HG02642 (cell line): Measurements from ENCODE around the gene ZNF597.

ENCODE experiments used
- ATAC-seq: cut with Tn5 transposase; IDR thresholded peaks from one replicate; pipeline ENCODE4 v1.9.1; 2021; ENCODE audit warnings: mild to moderate bottlenecking; ENCODE audit not compliant: unreplicated experiment, poor library complexity

The ZNF597 gene, protein sequence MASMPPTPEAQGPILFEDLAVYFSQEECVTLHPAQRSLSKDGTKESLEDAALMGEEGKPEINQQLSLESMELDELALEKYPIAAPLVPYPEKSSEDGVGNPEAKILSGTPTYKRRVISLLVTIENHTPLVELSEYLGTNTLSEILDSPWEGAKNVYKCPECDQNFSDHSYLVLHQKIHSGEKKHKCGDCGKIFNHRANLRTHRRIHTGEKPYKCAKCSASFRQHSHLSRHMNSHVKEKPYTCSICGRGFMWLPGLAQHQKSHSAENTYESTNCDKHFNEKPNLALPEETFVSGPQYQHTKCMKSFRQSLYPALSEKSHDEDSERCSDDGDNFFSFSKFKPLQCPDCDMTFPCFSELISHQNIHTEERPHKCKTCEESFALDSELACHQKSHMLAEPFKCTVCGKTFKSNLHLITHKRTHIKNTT

DNA sequence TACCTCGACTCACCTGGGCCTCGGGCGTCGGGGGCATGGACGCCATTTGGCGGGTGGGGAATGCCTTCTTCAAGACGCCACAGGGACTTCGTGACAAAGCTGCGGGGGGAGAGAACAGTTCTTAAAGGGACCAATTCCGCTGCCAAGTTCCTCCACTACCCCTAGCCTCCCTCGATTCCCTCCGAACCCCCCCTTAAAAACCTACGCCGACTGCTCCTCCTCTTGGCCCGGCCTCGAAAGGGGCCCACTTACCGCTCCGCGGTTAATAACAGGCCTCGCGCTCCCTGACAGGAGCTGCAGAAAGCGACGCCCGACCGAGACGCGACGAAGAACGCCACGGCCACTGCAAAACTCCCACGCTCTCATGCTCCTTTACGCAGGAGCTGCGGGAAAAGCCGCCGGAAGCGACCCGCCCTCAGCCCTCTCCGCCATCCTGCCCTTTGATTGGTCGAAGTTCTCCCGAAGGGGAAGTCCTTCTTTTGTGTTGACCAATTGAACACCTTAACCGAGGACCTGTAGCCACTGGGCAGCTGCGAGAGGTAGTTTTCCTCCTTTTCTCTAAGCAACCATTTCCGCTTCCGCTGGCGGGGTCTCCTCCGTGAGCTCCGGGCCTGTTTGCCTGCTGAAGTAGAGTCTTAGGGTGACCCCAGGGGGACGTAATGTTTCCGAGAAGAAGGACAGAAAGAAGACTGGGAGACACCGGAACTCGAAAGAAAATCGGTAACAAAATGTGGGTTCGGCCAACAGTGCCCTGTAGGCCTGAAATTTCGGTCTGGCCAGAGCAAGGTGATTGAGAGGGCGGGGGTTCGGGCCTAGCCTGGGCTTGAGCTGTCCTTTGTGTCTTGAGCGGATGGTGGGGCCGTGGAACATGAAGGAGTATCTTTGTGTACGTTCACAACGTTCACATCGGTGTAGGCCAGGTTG, at the start of gene ZNF597, which contains the start of gene NAA60:
Gene ZNF597 (minus strand): TSS at position 397 of the 924 bp plus-strand sequence. CDS start 351 bp downstream, at position 46.
Gene NAA60 (plus strand): TSS at position 573 of the 924 bp plus-strand sequence. CDS start 32,548 bp downstream, outside the sequence.
- peak; percentile 91 for ATAC-seq

DNA sequence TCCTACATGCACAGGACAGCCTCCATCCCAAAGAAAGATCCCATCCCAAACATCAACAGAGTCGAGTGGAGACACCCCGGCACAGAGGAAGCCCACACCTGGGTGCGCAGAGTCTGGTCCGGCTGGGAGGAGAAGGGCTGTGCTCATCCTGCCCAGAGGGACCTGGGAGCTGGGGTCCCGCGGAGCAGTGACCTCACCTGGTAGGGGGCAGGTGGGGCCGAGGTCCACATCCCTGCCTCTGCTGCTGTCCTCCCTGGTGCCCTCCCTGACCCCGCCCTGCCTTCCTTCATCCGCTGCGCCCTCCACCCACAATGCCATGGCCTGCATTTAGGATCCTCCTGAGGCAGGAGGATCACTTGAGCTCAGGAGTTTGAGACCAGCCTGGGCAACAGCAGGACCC, 49.1 kb upstream of the ZNF597 start:
- no peak for ATAC-seq

DNA sequence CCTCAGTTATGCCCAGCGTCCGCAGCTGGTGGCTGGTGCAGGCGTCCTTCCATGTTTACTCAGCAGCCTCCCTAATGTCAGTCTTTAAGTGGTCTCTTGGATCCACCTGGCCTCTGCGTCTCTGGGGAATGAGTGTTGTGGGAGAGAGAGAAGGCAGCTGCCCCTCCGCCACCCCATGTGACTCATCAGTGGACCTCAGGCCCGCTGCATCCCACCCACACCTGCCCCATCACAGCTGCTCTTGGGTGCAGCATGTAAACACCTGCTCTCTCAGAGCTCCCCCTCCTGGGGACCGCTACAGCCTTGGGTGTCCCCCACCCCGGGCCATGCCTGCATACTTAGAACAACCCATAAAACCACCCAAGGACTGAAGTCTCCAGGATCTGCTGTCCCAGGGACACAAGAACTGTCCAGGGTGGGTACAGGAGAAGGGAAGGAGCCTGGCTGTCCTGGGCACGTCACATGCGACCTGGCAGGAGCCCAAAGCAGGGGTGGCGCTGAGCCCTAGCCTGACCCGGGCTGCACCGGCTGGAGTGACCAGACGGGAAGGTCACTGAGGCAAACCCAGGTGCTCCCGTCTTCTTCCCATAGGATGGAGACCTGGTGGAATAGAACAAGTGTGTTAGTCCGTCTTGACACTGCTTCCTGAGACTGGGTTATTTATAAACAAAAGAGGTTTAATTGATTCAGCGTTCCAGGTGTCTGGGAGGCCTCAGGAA, 47.8 kb upstream of the ZNF597 start:
- ATAC-seq = no peak

DNA sequence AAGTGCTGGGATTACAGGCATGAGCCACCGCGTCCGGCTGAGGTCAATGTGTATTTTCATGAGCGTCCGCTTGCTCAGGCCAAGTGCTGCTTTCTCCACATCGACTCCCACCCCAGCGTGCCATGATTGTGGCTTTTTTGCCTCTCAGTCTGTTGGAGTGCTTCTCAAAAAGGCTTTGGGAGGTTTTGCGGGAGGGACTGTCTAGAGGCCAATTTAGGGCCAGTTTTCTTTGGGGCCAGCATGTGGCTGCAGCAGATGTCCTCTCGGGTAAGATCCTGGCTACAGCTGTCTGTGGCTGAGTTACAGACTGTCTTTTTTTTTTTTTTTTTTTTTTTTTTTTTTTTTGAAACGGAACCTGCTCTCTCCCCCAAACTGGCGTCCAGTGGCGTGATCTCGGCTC, 45.5 kb upstream of the ZNF597 start:
- no peak for ATAC-seq

DNA sequence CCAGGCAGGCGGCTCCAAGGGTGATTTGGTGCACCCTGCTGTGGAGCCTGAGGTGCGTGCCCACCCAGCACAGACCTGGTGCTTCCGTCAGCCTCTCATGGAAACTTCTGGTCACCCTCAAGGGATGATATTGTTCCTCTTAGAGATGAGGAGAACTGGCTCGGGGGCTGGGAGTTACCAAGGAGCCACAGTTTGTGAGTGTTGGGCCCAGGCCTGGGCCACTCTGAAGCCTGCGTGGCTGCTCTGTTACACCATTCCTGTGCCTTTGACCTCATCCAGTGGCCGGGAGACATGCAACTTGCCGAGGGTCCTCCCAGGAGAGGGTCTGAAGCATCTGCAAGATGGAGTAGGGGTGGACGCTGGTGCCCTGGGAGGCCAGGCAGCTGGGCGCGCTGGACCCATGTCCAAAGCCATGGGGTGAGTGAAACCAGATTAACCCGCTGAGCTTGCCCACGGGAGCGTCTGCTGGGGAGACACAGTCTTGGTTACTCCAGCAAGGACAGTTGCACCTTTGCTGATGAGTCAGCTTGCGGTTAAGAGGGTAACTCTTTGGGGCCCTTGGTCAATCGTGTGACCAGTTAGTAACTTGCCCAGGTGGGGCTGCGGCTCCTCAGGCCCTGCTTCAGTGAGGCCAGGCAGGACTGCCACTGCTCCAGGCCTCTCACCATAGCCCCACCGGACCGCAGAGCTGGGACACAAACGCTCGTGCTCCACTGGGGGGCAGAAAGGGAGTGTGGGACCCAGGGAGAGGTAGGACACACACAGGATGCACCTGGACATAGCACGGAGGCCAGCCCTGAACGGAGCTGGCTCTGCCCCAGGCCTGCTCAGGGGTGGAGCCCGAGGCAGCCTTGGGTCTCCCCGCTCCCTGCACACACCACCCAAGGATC, 44.5 kb upstream of the ZNF597 start:
- no peak for ATAC-seq

DNA sequence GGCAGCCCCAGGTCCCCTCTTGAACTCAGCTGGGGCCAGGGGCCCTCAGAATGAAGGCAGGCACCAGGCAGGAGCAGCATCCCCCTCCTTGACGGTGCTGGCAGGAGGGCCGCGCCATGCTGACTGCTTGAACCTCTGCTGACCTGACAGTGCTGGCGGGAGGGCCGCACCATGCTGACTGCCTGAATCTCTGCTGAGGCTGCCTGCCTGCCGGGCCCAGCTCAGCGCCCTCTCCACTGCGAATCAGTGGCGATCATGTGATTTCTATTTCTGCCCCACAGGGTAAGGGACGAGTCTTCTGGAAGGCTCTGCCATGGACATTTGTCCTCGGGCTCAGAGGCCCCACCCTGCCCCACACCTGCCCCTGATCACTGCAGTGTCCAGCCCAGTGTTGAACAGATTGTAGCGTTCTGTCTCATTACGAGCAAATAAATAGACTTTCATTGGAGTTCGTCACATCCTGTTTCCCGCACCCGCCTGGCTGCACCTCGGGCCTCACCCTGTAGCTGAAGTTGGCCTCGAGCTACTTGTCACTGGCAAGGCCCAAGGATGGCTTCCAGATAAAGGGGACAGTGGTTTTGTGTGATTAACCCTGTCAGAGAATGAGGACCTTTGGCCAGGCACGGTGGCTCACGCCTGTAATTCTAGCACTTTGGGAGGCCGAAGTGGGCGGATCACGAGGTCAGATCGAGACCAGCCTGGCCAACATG, 43.4 kb upstream of the ZNF597 start:
- ATAC-seq = no peak

DNA sequence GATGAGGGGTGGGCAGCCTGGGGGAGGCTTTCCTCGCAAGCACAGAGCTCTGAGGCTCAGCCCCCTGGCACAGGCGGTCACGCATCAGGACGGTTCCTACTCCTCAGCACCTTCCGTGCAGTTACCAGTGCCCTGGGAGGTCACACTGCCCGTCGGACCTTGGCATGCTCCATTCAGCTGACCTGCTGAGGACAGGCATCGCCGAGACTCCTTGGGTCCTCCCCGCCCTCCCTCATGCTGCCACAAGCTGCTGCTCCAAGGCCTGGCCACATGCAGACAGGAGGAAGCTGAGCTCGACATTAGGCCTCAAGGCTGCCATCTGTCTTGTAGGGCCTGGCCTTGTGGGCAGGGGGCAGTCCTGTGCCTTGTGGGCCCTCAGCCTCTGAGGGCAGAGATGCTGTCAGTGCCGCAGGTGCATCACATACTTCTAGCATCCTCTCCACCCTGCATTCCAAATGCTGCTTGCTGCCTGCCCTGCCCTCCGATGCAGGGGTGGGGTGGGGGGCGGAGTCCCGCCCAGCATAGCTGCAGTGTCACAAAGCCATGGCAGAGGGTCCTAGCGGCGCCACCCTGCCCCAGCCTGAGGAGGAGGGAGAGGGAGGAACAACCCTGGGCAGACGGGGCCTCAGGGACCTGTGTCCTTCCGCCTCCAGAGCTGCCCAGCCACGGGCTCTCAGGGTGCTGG, 42.7 kb upstream of the ZNF597 start:
- no peak for ATAC-seq

DNA sequence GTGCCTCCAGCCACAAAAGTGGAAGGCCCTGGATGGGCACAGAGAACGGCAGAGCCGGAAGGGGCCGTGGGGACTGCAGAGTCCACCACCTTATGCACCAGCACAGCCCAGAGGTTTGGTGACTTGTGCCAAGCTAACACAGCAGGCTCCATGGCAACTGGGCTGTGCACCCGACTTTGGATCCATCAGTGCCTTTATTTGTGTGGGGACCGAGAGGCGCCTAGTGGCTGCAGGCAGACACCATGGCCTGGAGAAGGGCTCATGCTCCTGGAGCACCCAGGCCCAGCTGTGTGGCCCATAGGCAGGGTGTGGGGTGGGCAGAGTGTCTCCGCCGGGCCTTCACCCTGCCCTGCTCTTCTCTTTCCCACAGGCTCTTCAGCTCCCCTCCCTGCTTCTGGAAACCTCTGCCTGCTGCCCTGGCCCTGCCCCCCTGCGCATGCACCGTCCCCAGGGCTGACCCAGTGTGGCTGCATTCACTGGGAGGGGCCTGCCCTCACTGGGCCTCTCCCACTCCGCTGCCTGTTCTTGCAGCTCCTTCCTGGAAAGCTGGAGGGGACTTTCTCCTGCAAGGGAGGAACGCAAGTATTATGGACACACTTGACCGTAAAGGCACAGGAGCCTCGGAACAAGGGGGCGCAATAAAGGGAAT, 41.9 kb upstream of the ZNF597 start:
- ATAC-seq = no peak

DNA sequence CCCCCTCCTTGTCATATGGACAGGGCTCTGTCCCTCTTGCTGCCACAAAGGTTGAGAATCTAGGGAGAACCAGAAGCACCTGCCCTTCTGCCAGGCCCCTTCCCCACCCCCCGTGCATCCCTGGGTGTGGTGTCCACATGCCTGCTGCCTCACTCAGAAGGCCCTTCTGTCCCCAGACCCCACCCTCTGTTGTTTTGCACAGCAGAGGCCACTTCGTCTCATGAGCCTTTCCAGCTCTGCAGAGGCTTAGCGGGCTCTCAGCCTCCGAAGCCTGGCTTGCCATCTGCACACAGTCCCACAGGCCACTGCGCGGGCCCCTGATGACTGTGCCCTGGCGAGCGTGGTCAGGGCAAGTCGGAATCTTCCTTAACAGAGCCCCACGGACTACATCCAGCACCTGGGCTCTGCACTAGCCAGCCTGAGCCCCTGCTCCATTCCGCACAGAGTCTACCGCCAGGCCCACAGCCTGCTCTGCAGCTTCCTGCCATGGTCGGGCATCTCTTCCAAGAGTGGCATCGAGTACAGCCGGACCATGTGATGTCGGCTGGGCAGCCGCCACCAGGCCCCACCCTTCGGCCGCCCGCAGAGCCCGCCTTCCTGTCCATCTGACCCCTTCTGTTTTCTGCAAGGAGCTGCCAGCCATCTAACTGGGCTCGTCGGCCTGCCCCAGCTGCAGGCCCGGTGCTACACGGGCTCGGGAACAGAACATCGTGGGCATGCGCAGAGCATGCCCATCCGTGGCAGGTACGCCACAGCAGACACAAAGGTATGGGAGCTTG, 41.2 kb upstream of the ZNF597 start:
- no peak for ATAC-seq

DNA sequence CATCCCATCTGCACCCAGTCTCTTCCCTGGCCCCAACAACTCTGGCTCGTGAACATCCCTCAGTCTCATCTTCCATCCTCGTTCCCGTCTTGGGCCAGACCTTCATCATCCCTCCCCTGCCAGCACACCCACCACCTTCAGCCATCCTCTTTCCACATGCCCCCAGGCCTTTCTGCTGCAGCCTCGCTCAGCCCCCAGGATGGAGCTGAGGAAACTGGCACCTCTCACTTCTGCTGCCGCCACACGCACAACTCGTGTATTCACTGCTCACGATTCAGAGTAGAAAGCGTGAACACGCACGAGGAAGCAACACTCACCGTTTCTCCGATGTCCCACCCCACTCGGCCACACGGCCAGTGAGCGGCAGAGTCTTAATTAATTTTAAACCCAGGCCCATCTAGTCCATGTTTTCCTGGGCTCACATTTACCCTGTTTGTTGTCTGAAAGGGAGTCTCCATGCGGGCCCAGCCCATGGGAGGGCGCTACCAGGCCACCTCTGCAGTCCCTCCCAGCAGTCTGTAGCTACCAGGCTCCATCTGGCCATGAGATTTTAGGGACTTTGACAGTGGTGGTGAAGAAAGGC, 39.4 kb upstream of the ZNF597 start:
- no peak for ATAC-seq

DNA sequence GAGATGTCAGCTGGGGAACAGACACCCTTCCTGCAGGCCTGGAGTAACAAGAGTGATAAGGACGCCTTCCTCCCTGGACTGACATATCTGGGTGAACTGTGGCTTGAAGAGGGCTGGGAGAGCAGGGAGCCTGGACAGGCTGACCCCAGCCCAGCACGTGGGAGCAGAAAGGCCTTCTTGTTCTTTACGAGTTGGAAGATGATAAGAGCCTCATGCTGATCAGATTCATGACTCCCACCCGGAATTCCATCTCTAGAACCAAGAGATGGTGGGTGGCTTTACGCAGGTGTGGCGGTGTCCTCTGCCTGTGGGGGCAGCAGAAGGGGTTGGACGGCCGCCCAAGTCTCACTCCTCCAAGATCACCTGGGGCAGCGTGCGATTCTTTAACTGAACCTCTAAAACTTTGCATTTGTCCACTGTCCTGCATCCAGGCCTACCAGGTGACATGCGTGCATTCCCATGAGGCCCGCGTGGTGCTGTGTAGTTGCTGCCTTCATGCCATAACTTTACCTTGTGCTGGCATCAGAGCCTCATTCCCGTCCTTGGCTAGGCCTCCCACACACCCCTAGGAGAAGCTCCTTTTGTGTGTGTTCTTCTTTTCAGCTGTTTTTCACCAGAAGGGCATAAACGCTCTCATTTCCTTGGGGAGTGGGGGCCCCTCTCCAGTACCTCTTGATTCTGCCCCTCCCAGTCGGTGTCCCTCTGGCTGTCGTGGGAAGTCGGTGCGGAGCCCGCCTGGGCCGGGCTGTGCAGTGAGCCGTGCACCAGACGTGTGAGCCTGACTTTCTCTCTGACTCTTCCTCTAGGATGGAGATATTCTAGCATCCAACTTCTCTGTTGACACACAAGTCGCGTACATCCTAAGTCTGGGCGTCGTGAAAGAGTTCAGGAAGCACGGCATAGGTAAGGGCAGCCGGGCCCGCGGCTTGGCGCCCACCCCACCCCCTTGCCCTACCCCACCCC, 38.7 kb upstream of the ZNF597 start:
- ATAC-seq = no peak

DNA sequence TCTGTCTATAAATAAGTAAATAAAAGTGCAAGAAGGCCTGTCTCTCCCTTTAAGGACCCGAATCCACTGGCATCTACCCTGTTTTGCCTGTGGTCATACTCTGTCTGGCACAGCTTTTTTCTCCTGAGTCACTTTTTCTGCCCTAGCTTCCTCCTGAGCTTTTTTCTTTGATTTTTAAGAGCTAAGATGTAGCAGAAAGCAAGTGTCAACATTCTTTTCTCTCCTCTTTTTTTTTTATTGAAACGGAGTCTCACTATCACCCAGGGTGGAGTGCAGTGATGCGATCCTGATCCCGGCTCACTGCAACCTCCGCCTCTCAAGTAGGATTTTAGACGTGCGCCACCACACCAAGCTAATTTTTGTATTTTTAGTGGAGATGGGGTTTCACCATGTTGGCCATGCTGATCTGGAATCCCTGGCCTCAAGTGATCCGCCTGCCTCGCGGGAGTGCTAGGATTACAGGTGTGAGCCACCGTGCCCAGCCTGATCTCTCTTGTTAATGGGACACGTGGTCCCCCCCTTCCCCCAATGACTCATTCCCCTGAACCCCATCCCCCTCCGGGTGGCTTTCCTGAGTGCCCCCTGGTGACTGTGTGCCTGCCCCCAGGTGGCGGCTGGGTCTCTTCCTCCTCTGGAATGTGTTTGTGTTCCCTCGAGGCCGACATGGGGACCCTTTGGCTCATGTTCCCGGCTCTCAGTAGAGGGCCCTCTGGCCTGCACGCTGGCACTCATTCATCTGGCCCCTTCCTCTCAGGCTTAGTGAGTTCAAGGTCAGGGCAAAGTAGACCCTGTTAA, 37.8 kb upstream of the ZNF597 start:
- no peak for ATAC-seq

DNA sequence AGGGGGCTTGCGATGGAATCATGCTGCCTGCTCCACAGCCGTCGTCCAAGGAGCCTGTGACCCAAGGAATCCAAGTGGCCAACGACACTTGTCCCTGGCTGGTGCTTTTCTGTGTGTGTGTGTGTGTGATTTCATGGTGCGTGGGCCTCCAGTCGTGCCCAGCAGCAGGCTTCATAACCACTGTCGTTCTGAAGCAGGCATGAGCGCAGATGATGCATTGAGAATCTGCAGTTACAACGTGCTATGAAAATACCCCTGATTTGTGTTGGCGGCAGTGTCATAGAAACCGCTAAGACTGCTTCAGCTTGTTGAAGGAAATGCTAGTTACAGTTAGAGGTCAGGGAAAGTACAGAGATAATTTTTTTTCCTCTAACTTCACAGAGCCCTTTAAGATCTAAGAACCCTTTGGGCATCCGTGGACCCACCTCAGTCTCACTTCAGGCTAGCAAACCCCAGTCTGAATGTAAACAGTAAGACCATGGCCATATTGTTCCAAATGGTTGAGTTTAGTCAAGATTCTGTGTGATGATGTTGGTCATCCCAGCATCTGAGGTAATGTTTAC, 36.4 kb upstream of the ZNF597 start:
- no peak for ATAC-seq

DNA sequence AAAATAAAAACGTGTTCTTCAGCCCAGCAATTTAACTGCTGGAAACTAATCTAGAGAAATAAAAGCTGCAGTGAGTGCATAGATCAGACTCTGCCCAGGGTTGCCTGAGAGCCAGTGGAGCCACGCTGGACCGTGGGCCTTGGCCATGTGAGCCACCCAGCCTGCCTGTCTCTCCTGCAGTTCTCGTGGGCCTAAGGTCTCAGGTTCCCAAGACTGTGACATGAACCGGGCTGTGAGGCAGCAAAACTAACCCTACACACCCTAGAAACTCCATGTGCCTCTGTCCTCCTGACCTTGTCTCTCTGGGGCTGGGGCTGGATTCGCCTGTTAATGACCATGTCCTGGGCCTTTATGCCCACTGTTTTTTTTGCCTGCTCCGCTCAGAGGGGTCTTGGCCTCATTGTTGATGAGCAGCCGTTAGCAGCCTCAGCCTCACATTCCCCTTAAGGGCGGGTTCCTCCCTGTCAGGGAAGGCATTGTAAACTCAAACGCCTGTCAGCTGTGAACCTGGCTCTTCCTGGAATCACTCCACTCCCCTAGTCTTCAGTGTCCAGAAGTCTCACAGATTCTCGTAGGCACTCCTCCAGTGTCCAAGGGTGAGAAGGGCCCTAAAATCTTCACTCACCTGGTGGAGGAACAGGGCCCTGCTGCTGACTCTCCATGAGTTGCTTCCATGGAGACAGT, 35.1 kb upstream of the ZNF597 start:
- ATAC-seq = no peak
